ENCODE results near the gene DIS3L. TPM values are rescaled to one million over a fixed set of nuclear protein-coding genes. Genes with fewer than 3 reads are reported as not detected.

DIS3L gene
- total RNA-seq (2012; rRNA removed) (12.2 and 14.5 TPM in 2 replicates), polyA plus RNA-seq (2012; rRNA removed) (4.2 and 5.1 TPM in 2 replicates), Bru-seq, nascent RNA (percentile 57 among the genes with signal in this experiment), BruChase-seq, experiment 1, labeled RNA remaining after a 6-hour chase (percentile 63 among the genes with signal in this experiment), BruChase-seq, experiment 2, labeled RNA remaining after a 2-hour chase (percentile 53 among the genes with signal in this experiment)
- polyA plus RNA-seq (2012; cell fraction: cytosol; rRNA removed), result 1.8 and 2.1 TPM in 2 replicates
- 1.5 and 6.1 TPM in 2 replicates for polyA plus RNA-seq (2012; cell fraction: nucleus; rRNA removed; ENCODE audit: low replicate concordance)
- long read RNA-seq, transcript DIS3L-202 (17 exons, 3,647 nt), result major isoform, 19 of 35 reads
- long read RNA-seq, partial matches to known transcripts, result 2 of 35 reads
- long read RNA-seq, other reads (novel, unspliced or antisense), result 13 of 35 reads

- Histone ChIP-seq H2AFZ (replicated peaks; ENCODE audit: low read length, poor library complexity) (peak within 1 kb of the TSS; percentile 98), H3K56ac (ENCODE audit: extremely low read depth, insufficient read depth, low read length) (peak within 1 kb of the TSS; percentile 47), H3K79me1 (ENCODE audit: low read depth in 1 of 2, low read length in 2 of 2) (peaks cover 0 to 23% of the 10 kb centered on the region in 2 experiments; a peak in 1 of 4 replicates), H4K91ac (ENCODE audit: insufficient read depth, low read depth, low read length) (peak within 1 kb of the TSS; percentile 80), H4K5ac (ENCODE audit: low read depth, low read length) (peak within 1 kb of the TSS; percentile 97), H3K4me2 (ENCODE audit: low read depth, low read length) (peak within 1 kb of the TSS; percentile 96), H3K4me1 (ENCODE audit: control insufficient read depth, insufficient read depth, low read length) (peaks cover 12% of the 10 kb centered on the region), H3K27ac (ENCODE audit: insufficient read depth, low read length) (peak within 1 kb of the TSS; percentile 85), H2AK5ac (ENCODE audit: low read depth, low read length) (peak within 1 kb of the TSS; percentile 56), H3K4ac (ENCODE audit: low read depth, low read length) (peak within 1 kb of the TSS; percentile 91), H3K18ac (ENCODE audit: low read depth, low read length) (peak within 1 kb of the TSS; percentile 66), H4K20me1 (ENCODE audit: insufficient read depth, low read length) (no peaks in the 10 kb centered on the region), H3K9me3 (ENCODE audit: control insufficient read depth, insufficient read depth, low read length) (no peaks in the 10 kb centered on the region), H2BK5ac (ENCODE audit: low read depth, low read length, poor library complexity, severe bottlenecking) (peak within 1 kb of the TSS; percentile 83), H2BK15ac (ENCODE audit: low read depth, low read length) (no peak within 1 kb of the TSS; the same call in 2 of the 3 replicates), H4K8ac (ENCODE audit: low read depth in 2 of 2, low read length in 2 of 2) (peak within 1 kb of the TSS; percentile 88 to 98), H3K36me3 (ENCODE audit: control insufficient read depth, insufficient read depth, low read length) (no peaks in the 10 kb centered on the region; the same call in 1 of the 2 replicates), H3K23ac (ENCODE audit: low read depth, low read length) (peak within 1 kb of the TSS; percentile 87), H3K14ac (replicated peaks; ENCODE audit: low read depth, low read length) (peak within 1 kb of the TSS; percentile 78), H2BK20ac (ENCODE audit: low read depth, low read length) (peak within 1 kb of the TSS; percentile 21; the same call in 1 of the 2 replicates), H3K4me3 (ENCODE audit: insufficient read depth, low read depth, low read length) (peak within 1 kb of the TSS; percentile 86), H2AK9ac (replicated peaks; ENCODE audit: low read depth, low read length, poor library complexity) (peak within 1 kb of the TSS; percentile 93), H3K27me3 (ENCODE audit: control insufficient read depth, insufficient read depth, low read length) (no peaks in the 10 kb centered on the region; the same call in 1 of the 2 replicates), H3K9me1 (ENCODE audit: insufficient read depth, low read length) (peaks cover 3% of the 10 kb centered on the region; the same call in 1 of the 2 replicates), H3K9ac (ENCODE audit: low read depth, low read length) (peak within 1 kb of the TSS; percentile 95), H2BK120ac (ENCODE audit: low read depth, low read length) (peak within 1 kb of the TSS; percentile 76)
- ChIA-PET CTCF (no interaction called here), POLR2A (ENCODE audit: unreplicated experiment) (no interaction called here)
- no TSS peak for BruUV-seq (replicated peaks)
- ATAC-seq (ENCODE audit: low read depth), result peak; percentile 79
- WGBS, 2 experiments (ENCODE audit: extremely low coverage in 2 of 2, insufficient read length in 1 of 2), result 1% methylated on average over 55 of the region's 92 CpGs; no CpG with 5 or more reads in 1 of the 2 experiments
- peak; percentile 20 for DNase-seq
- in situ Hi-C loops (cut with MboI; ENCODE audit: low sequenced_read_pairs) (loop anchor here (25.0 kb wide), 1 partner anchor 681 kb away; the partner anchor contains the start of genes INTS14 and SLC24A1), dilution Hi-C loops (cut with HindIII; ENCODE audit: low sequenced_read_pairs, unreplicated experiment) (no loop called here), intact Hi-C loops (cut with micrococcal nuclease) (no loop called here)
- TF ChIP-seq MXI1 (IDR thresholded peaks at IDR 0.05; ENCODE audit: borderline replicate concordance, low read depth, low read length) (peak; percentile 60; the same call in 1 of the 2 replicates), CEBPB (IDR thresholded peaks at IDR 0.05; ENCODE audit: low read depth, low read length) (no peak), SMC3 (IDR thresholded peaks at IDR 0.05; ENCODE audit: low read depth, low read length) (no peak), MAFK (IDR thresholded peaks at IDR 0.05; ENCODE audit: low read depth, low read length) (no peak), CHD1 (IDR thresholded peaks at IDR 0.05; ENCODE audit: low read depth, low read length) (no peak), POLR2A (IDR thresholded peaks at IDR 0.05; ENCODE audit: low read depth, low read length) (no peak), RCOR1 (IDR thresholded peaks at IDR 0.05; ENCODE audit: insufficient replicate concordance, low read length) (no peak)
- TF ChIP-seq, protein P1, sequence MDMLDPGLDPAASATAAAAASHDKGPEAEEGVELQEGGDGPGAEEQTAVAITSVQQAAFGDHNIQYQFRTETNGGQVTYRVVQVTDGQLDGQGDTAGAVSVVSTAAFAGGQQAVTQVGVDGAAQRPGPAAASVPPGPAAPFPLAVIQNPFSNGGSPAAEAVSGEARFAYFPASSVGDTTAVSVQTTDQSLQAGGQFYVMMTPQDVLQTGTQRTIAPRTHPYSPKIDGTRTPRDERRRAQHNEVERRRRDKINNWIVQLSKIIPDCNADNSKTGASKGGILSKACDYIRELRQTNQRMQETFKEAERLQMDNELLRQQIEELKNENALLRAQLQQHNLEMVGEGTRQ (IDR thresholded peaks at IDR 0.05; ENCODE audit: low read depth, low read length), result no peak
These were observed at the start of gene DIS3L for GRCh38 chr15:66293419-66294156. TSS of gene DIS3L (plus strand) at chr15:66293568. CDS start at chr15:66293597, 29 bp downstream.

Measured in IMR-90 (cell line).